Loucy (cell line): ENCODE results near the gene SRCIN1.

Experiments
- H2AFZ ChIP-seq: fragments of 200-600 bp; sonication (generic); 2 replicates; pipeline ENCODE4 v1.6.0; 2016; ENCODE audit warnings: antibody characterized with exemption, mild to moderate bottlenecking, low read length, moderate library complexity
- H3F3A ChIP-seq: fragments of 200-600 bp; 2 replicates; pipeline ENCODE4 v1.6.0; 2016; ENCODE audit warnings: antibody characterized with exemption, low read depth, mild to moderate bottlenecking
- H3K27me3 ChIP-seq: fragments of 200-600 bp; sonication (generic); 2 replicates; pipeline ENCODE4 v1.6.1; 2014; ENCODE audit warnings: low read length, mild to moderate bottlenecking; ENCODE audit not compliant: insufficient read depth, poor library complexity, severe bottlenecking
- H3K36me3 ChIP-seq: fragments of 200-600 bp; sonication (generic); 2 replicates; pipeline ENCODE4 v1.6.1; 2016; ENCODE audit warnings: low read length; ENCODE audit not compliant: insufficient read depth
- H3K4me1 ChIP-seq: fragments of 200-600 bp; sonication (generic); 2 replicates; pipeline ENCODE4 v1.5.1; 2014; ENCODE audit warnings: low read length, mild to moderate bottlenecking; ENCODE audit not compliant: insufficient read depth, poor library complexity, severe bottlenecking
- H3K4me2 ChIP-seq: fragments of 200-600 bp; sonication (generic); 2 replicates; pipeline ENCODE4 v1.6.0; 2014; ENCODE audit warnings: antibody characterized with exemption, low read length, low read depth, mild to moderate bottlenecking; ENCODE audit not compliant: poor library complexity, severe bottlenecking
- H3K4me3 ChIP-seq: fragments of 200-600 bp; sonication (generic); 2 replicates; pipeline ENCODE4 v1.5.1; 2014; ENCODE audit warnings: low read length, mild to moderate bottlenecking, mixed read lengths; ENCODE audit not compliant: poor library complexity, severe bottlenecking
- H3K79me2 ChIP-seq: fragments of 200-600 bp; sonication (generic); 2 replicates; pipeline ENCODE4 v1.6.1; 2014; ENCODE audit warnings: low read length; ENCODE audit not compliant: insufficient read depth
- H3K9ac ChIP-seq: fragments of 200-600 bp; sonication (generic); 2 replicates; pipeline ENCODE4 v1.6.0; 2014; ENCODE audit warnings: mild to moderate bottlenecking, low read depth, low read length, moderate library complexity; ENCODE audit not compliant: poor library complexity, severe bottlenecking
- H3K9me2 ChIP-seq: fragments of 200-600 bp; sonication (generic); replicated peaks from 2 replicates; pipeline ENCODE4 v1.6.1; 2016; ENCODE audit warnings: low read depth, low read length, mixed read lengths
- H3K9me3 ChIP-seq: fragments of 200-600 bp; sonication (generic); 2 replicates; pipeline ENCODE4 v1.6.1; 2014; ENCODE audit warnings: mild to moderate bottlenecking, antibody characterized with exemption, low read length, low read depth; ENCODE audit not compliant: insufficient read depth
- H4K20me1 ChIP-seq: fragments of 200-600 bp; sonication (generic); 2 replicates; pipeline ENCODE4 v1.6.0; 2014; ENCODE audit warnings: antibody characterized with exemption, low read length, mild to moderate bottlenecking; ENCODE audit not compliant: insufficient read depth, poor library complexity, severe bottlenecking
- EZH2phosphoT487 ChIP-seq: fragments of 200-600 bp; IDR thresholded peaks from 2 replicates; pipeline ENCODE4 v1.6.1; 2018; ENCODE audit warnings: antibody characterized with exemption, mild to moderate bottlenecking, moderate library complexity, borderline replicate concordance
- TF ChIP-seq, protein P1 (sequence below): fragments of 200-600 bp; sonication (generic); conservative IDR thresholded peaks from 2 replicates; pipeline ENCODE4 v1.5.1; 2014; ENCODE audit warnings: mild to moderate bottlenecking, antibody characterized with exemption, low read length

Gene SRCIN1

DNA sequence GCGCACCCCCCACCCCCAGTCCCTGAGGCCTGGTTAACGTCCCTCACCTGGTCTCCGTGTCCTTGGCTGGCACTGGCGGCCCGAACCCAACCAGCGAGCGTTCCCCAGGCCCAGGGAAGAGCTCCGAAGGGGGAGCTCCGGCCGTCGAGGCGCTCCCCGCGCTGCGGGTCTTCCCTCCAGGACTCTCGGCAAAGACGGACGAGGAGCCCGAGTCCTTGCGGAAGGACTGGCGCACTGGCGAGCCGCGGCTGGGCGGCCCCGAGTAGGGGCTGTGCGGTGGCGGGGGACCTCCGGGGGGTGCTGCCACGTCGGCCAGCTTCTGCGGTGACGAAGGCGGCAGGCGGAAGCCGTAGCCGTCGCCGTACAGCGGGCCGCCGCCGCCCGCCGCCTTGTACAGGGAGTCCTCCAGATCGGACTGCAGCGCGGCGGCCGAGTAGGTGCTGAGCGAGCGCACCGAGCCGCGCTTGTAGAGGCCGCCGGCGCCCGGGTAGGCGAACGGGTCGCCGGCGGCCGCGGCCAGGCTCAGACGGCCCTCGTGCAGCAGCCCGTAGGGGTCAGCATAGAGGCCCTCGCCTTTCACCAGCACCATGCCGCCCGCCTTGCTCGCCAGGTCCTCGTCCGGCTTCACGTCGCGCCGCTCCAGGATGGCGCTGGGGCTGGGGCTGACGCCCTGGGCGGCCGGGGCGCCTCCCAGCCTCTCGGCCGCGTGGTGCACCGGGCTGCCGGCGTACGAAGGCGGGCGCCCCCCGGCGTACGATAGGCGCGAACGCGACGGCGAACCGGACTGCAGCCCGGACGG lies 44.1 kb downstream of the SRCIN1 start:
- Histone ChIP-seq H3K27me3 (no peaks in the 10 kb centered on the region), H3K4me1 (peaks cover 18% of the 10 kb centered on the region)

DNA sequence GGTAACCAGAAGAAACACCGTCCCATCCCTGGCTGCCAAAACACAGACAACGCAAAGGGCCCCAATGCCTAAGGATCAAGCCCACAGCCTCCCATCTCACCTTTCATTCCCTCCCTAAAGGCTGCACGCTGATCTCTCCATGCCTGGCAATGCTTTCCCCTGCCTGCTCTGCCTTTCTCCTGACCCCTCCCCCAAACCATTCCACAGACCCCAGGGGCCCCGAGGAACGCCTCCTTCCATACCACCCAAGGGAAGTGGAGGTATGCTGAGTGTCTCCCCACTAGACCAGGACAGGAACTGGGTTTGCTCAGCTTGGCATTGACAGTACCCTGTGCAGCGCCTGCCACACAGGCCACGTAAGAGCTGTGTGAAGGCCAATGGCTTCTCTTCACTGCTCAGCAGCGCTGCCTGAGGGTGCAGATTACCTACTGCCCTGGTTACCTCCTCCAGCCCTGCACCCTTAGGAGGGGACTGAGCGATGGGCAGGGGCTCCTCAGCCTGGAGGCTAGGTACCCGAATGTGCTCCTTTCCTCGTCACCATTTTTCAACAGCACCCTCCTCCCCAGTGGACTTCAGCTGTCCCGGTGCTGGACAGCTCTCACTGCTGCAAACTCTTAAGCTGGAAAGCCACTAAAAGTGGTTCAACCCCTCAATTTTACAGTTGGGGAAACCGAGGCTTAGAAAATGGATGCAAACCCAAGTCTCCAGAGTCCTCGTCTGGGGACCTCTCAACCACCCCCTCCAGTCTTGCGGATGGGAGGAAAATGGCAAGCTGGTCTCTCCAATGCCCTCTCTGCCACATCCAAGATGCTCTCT lies 45.0 kb downstream of the SRCIN1 start:
- H3K4me1 ChIP-seq: peaks cover 23% of the 10 kb centered on the region
- H3K4me2 ChIP-seq: no peak overlapping the region
- H3K4me3 ChIP-seq: no peak overlapping the region
- H4K20me1 ChIP-seq: no peaks in the 10 kb centered on the region
- H3K79me2 ChIP-seq: no peaks in the 10 kb centered on the region
- TF ChIP-seq EZH2phosphoT487: no peak
- TF ChIP-seq, protein P1, sequence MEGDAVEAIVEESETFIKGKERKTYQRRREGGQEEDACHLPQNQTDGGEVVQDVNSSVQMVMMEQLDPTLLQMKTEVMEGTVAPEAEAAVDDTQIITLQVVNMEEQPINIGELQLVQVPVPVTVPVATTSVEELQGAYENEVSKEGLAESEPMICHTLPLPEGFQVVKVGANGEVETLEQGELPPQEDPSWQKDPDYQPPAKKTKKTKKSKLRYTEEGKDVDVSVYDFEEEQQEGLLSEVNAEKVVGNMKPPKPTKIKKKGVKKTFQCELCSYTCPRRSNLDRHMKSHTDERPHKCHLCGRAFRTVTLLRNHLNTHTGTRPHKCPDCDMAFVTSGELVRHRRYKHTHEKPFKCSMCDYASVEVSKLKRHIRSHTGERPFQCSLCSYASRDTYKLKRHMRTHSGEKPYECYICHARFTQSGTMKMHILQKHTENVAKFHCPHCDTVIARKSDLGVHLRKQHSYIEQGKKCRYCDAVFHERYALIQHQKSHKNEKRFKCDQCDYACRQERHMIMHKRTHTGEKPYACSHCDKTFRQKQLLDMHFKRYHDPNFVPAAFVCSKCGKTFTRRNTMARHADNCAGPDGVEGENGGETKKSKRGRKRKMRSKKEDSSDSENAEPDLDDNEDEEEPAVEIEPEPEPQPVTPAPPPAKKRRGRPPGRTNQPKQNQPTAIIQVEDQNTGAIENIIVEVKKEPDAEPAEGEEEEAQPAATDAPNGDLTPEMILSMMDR: no peak
- no peaks in the 10 kb centered on the region for H3K27me3 ChIP-seq
- H3K9me2 ChIP-seq: no peaks in the 10 kb centered on the region
- no peaks in the 10 kb centered on the region for H3K9me3 ChIP-seq
- H2AFZ ChIP-seq: no peak overlapping the region
- H3F3A ChIP-seq: no peaks in the 10 kb centered on the region
- no peaks in the 10 kb centered on the region for H3K36me3 ChIP-seq
- H3K9ac ChIP-seq: no peak overlapping the region

More for the DNA sequence above, 44.1 kb downstream of the SRCIN1 start:
- H4K20me1 ChIP-seq: no peaks in the 10 kb centered on the region
- no peak overlapping the region for H3K4me2 ChIP-seq
- no peaks in the 10 kb centered on the region for H3K36me3 ChIP-seq
- H3K79me2 ChIP-seq: no peaks in the 10 kb centered on the region
- no peak overlapping the region for H3K9ac ChIP-seq
- no peaks in the 10 kb centered on the region for H3K9me3 ChIP-seq
- no peaks in the 10 kb centered on the region for H3F3A ChIP-seq
- no peak overlapping the region for H2AFZ ChIP-seq
- no peaks in the 10 kb centered on the region for H3K9me2 ChIP-seq
- no peak overlapping the region for H3K4me3 ChIP-seq
- TF ChIP-seq EZH2phosphoT487: no peak

DNA sequence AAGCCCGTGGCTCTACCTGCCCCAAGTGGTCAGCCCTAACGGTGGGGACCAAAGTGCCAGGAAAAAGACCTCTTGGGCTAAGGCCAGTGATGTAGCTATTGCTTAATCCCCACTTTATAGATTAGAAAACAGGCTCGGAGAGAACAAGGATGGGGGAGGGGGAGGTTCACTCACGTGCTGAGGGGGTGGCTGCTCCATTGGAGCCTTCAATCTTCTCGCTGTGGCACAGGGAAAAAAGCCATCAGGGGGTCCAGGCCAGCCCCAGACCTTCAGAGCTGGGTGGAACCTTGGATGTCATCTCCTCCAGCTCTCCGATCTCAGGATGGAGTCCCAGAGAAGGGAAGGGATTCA lies 45.9 kb downstream of the SRCIN1 start:
- Histone ChIP-seq H3K4me2 (peak overlapping the region; percentile 89), H3K9me2 (no peaks in the 10 kb centered on the region), H3F3A (no peaks in the 10 kb centered on the region), H3K9ac (no peak overlapping the region), H3K79me2 (no peaks in the 10 kb centered on the region), H3K9me3 (no peaks in the 10 kb centered on the region), H4K20me1 (no peaks in the 10 kb centered on the region), H3K4me3 (peak overlapping the region; percentile 74), H2AFZ (no peak overlapping the region), H3K27me3 (no peaks in the 10 kb centered on the region), H3K4me1 (peaks cover 23% of the 10 kb centered on the region), H3K36me3 (no peaks in the 10 kb centered on the region)
- TF ChIP-seq, protein P1: no peak
- TF ChIP-seq EZH2phosphoT487: no peak
